IMR-90 (cell line): ENCODE data around the gene MCRIP2. TPM values are rescaled to one million over a fixed set of nuclear protein-coding genes. Genes with fewer than 3 reads are reported as not detected.

Experiments used
- ATAC-seq: fragments of 200-7000 bp; cut with Tn5 transposase; 2 replicates; pipeline ENCODE4 v1.9.1; 2020; ENCODE audit warnings: low read depth, mild to moderate bottlenecking, moderate library complexity
- BruUV-seq: library from RNA; stranded (reverse); fragments of 400-500 nt; replicated peaks from 2 replicates; lab custom pipeline; 2021; lab: Mats Ljungman, UMichigan
- CTCF ChIA-PET: fragments of 300-600 bp; formaldehyde crosslinking; extraction: SDS; loops from one replicate; lab custom pipeline; 2021; ENCODE audit warnings: antibody characterized with exemption; lab: Yijun Ruan, JAX
- POLR2A ChIA-PET: fragments of 300-600 bp; sonication (Branson Sonifier 250); formaldehyde crosslinking; loops from one replicate; lab custom pipeline; 2022; ENCODE audit warnings: antibody characterized with exemption; ENCODE audit not compliant: unreplicated experiment; lab: Charles Lee
- DNase-seq: peaks from one replicate; pipeline ENCODE4 v3.0.0; 2013
- H2AFZ ChIP-seq: replicated peaks from 2 replicates; pipeline ENCODE3; 2013; ENCODE audit warnings: low read length, mild to moderate bottlenecking; ENCODE audit not compliant: poor library complexity
- H2AK5ac ChIP-seq: 2 replicates; pipeline ENCODE4 v1.6.1; 2013; ENCODE audit warnings: low read depth, low read length, inconsistent platforms
- H2AK9ac ChIP-seq: replicated peaks from 2 replicates; pipeline ENCODE3; 2013; ENCODE audit warnings: mild to moderate bottlenecking, low read depth, low read length, moderate library complexity; ENCODE audit not compliant: poor library complexity
- H2BK120ac ChIP-seq: 2 replicates; pipeline ENCODE4 v1.6.1; 2013; ENCODE audit warnings: low read depth, low read length, inconsistent platforms
- H2BK15ac ChIP-seq: 3 replicates; pipeline ENCODE4 v1.6.1; 2013; ENCODE audit warnings: low read depth, low read length, inconsistent platforms
- H2BK20ac ChIP-seq: 2 replicates; pipeline ENCODE4 v1.6.1; 2013; ENCODE audit warnings: low read depth, mild to moderate bottlenecking, inconsistent platforms, low read length, moderate library complexity
- H2BK5ac ChIP-seq: 2 replicates; pipeline ENCODE4 v1.6.1; 2013; ENCODE audit warnings: mild to moderate bottlenecking, low read depth, low read length, inconsistent platforms; ENCODE audit not compliant: poor library complexity, severe bottlenecking
- H3K14ac ChIP-seq: replicated peaks from 2 replicates; pipeline ENCODE4 v1.6.1; 2013; ENCODE audit warnings: low read depth, low read length, inconsistent platforms
- H3K18ac ChIP-seq: 2 replicates; pipeline ENCODE4 v1.6.1; 2013; ENCODE audit warnings: low read depth, low read length, control low read depth
- H3K23ac ChIP-seq: 2 replicates; pipeline ENCODE4 v1.6.1; 2013; ENCODE audit warnings: low read depth, low read length, inconsistent platforms
- H3K27ac ChIP-seq: 2 replicates; pipeline ENCODE4 v1.5.1; 2013; ENCODE audit warnings: mild to moderate bottlenecking, control low read depth, low read length; ENCODE audit not compliant: insufficient read depth
- H3K27me3 ChIP-seq: 2 replicates; pipeline ENCODE4 v1.6.1; 2013; ENCODE audit warnings: low read length; ENCODE audit not compliant: control insufficient read depth, insufficient read depth
- H3K36me3 ChIP-seq: 2 replicates; pipeline ENCODE4 v1.6.1; 2013; ENCODE audit warnings: low read length, mixed read lengths; ENCODE audit not compliant: control insufficient read depth, insufficient read depth
- H3K4ac ChIP-seq: 2 replicates; pipeline ENCODE4 v1.6.1; 2013; ENCODE audit warnings: low read depth, low read length, inconsistent platforms
- H3K4me1 ChIP-seq: 2 replicates; pipeline ENCODE4 v1.6.1; 2013; ENCODE audit warnings: low read length, mixed read lengths; ENCODE audit not compliant: control insufficient read depth, insufficient read depth
- H3K4me2 ChIP-seq: 2 replicates; pipeline ENCODE4 v1.6.1; 2013; ENCODE audit warnings: low read depth, mild to moderate bottlenecking, control low read depth, low read length, moderate library complexity
- H3K4me3 ChIP-seq: 2 replicates; pipeline ENCODE4 v1.5.1; 2013; ENCODE audit warnings: low read depth, mild to moderate bottlenecking, control low read depth, low read length, moderate library complexity; ENCODE audit not compliant: insufficient read depth
- H3K56ac ChIP-seq: 2 replicates; pipeline ENCODE4 v1.6.1; 2013; ENCODE audit warnings: low read length, inconsistent platforms; ENCODE audit not compliant: insufficient read depth; ENCODE audit errors: extremely low read depth
- H3K79me1 ChIP-seq, 2 experiments: 2 replicates each; pipeline ENCODE4 v1.6.1; 2013; ENCODE audit warnings: low read length in 2 of 2, inconsistent platforms in 1 of 2, low read depth in 1 of 2
- H3K9ac ChIP-seq: 2 replicates; pipeline ENCODE4 v1.6.1; 2013; ENCODE audit warnings: low read depth, low read length, control low read depth
- H3K9me1 ChIP-seq: 2 replicates; pipeline ENCODE4 v1.6.1; 2013; ENCODE audit warnings: low read length, inconsistent platforms; ENCODE audit not compliant: insufficient read depth
- H3K9me3 ChIP-seq: 2 replicates; pipeline ENCODE4 v1.6.1; 2013; ENCODE audit warnings: low read length; ENCODE audit not compliant: control insufficient read depth, insufficient read depth
- H4K20me1 ChIP-seq: 2 replicates; pipeline ENCODE4 v1.6.1; 2013; ENCODE audit warnings: low read length, inconsistent platforms; ENCODE audit not compliant: insufficient read depth
- H4K5ac ChIP-seq: 2 replicates; pipeline ENCODE4 v1.6.1; 2013; ENCODE audit warnings: mild to moderate bottlenecking, low read depth, low read length, control low read depth
- H4K8ac ChIP-seq, 2 experiments: 2 replicates each; pipeline ENCODE4 v1.6.1; 2013; ENCODE audit warnings: low read depth in 2 of 2, low read length in 2 of 2, control low read depth in 1 of 2, inconsistent platforms in 1 of 2
- H4K91ac ChIP-seq: 2 replicates; pipeline ENCODE4 v1.6.1; 2013; ENCODE audit warnings: low read depth, low read length, inconsistent platforms; ENCODE audit not compliant: insufficient read depth
- BHLHE40 ChIP-seq: fragments of 150-350 bp; IDR thresholded peaks from 2 replicates; pipeline ENCODE4 v1.6.1; 2016; ENCODE audit warnings: mild to moderate bottlenecking, low read depth, low read length
- CHD1 ChIP-seq: IDR thresholded peaks from 2 replicates; pipeline ENCODE4 v1.6.1; 2012; ENCODE audit warnings: low read depth, low read length, improper control_type of control experiment
- FOS ChIP-seq: fragments of 150-350 bp; IDR thresholded peaks from 2 replicates; pipeline ENCODE4 v1.6.1; 2016; ENCODE audit warnings: low read depth, low read length
- MAFK ChIP-seq: IDR thresholded peaks from 2 replicates; pipeline ENCODE4 v1.6.1; 2012; ENCODE audit warnings: low read depth, low read length, improper control_type of control experiment
- MAZ ChIP-seq: IDR thresholded peaks from 2 replicates; pipeline ENCODE4 v1.6.1; 2012; ENCODE audit warnings: low read depth, mild to moderate bottlenecking, low read length, improper control_type of control experiment, moderate library complexity, borderline replicate concordance
- MXI1 ChIP-seq: IDR thresholded peaks from 2 replicates; pipeline ENCODE4 v1.6.1; 2012; ENCODE audit warnings: low read depth, mild to moderate bottlenecking, low read length, moderate library complexity, borderline replicate concordance
- NFE2L2 ChIP-seq: fragments of 150-350 bp; IDR thresholded peaks from 2 replicates; pipeline ENCODE4 v1.6.1; 2016; ENCODE audit warnings: low read depth, mild to moderate bottlenecking, low read length
- POLR2A ChIP-seq: IDR thresholded peaks from 2 replicates; pipeline ENCODE4 v1.6.1; 2012; ENCODE audit warnings: mild to moderate bottlenecking, low read depth, low read length
- RCOR1 ChIP-seq: IDR thresholded peaks from 2 replicates; pipeline ENCODE4 v1.6.1; 2012; ENCODE audit warnings: mild to moderate bottlenecking, low read length, improper control_type of control experiment; ENCODE audit not compliant: insufficient replicate concordance
- RFX5 ChIP-seq: IDR thresholded peaks from 2 replicates; pipeline ENCODE4 v1.8.0; 2012; ENCODE audit warnings: low read depth, mild to moderate bottlenecking, low read length, moderate library complexity
- SMC3 ChIP-seq: fragments of 150-350 bp; IDR thresholded peaks from 2 replicates; pipeline ENCODE4 v1.6.1; 2016; ENCODE audit warnings: low read depth, mild to moderate bottlenecking, antibody characterized with exemption, low read length, moderate library complexity
- WGBS, 2 experiments: methylation state at CpG; one replicate each; pipeline versions ENCODE4 v1.1.5 to v1.1.7; 2013; ENCODE audit warnings: missing lambda C conversion rate in 2 of 2; ENCODE audit not compliant: insufficient read length in 1 of 2; ENCODE audit errors: extremely low coverage in 2 of 2; 5-methylcytosine and 5-hydroxymethylcytosine counted together
- dilution Hi-C: fragments of 300-500 bp; cut with HindIII; formaldehyde crosslinking; loops from one replicate; pipeline ENCODE4 v1.14.3; 2018; ENCODE audit warnings: low sequenced_read_pairs; ENCODE audit not compliant: unreplicated experiment
- in situ Hi-C: fragments of 300-500 bp; cut with MboI; formaldehyde crosslinking; loops from 3 replicates; pipeline ENCODE4 v1.14.3; 2019; ENCODE audit warnings: low sequenced_read_pairs, inconsistent platforms, mixed read lengths
- intact Hi-C: fragments of 100-400 bp; cut with micrococcal nuclease; formaldehyde crosslinking; loops from 2 replicates; pipeline ENCODE4 v1.10.0; 2022
- polyA plus RNA-seq, 3 experiments: library from polyadenylated mRNA; depleted of rRNA; stranded (reverse); fragments of >200 nt; gene quantifications; 2 replicates each; pipeline ENCODE4 v1.2.3, GENCODE V29; 2012; ENCODE audit warnings: low replicate concordance in 1 of 3
- total RNA-seq: library from RNA; depleted of rRNA; stranded (reverse); fragments of >200 nt; gene quantifications from 2 replicates; pipeline ENCODE4 v1.2.3, GENCODE V29; 2012
- TF ChIP-seq, protein P1 (sequence below): fragments of 150-350 bp; IDR thresholded peaks from 2 replicates; pipeline ENCODE4 v1.6.1; 2017; ENCODE audit warnings: mild to moderate bottlenecking, antibody characterized with exemption, low read length, low read depth
- TF ChIP-seq, protein P2 (sequence below): conservative IDR thresholded peaks from 2 replicates; pipeline ENCODE4 v1.5.1; 2012; ENCODE audit warnings: mild to moderate bottlenecking, low read depth, low read length, improper control_type of control experiment
- TF ChIP-seq, protein P3 (sequence below): fragments of 150-350 bp; IDR thresholded peaks from 2 replicates; pipeline ENCODE4 v1.6.1; 2016; ENCODE audit warnings: low read depth, mild to moderate bottlenecking, low read length, moderate library complexity, borderline replicate concordance

The MCRIP2 gene
- total and polyA plus RNA-seq, 2 of the 4 experiments (the other 2 are of a cell fraction), result 6.3 to 19.6 TPM

GRCh38 chr16:684071-684794 is 42.6 kb downstream of the MCRIP2 start, which contains the start of gene JMJD8:
Gene JMJD8, minus strand, starts transcription at chr16:684334. Its CDS starts 15 bp downstream, at chr16:684319.
- Histone ChIP-seq H3K27me3 (no peaks in the 10 kb centered on the region), H3K14ac (no peak within 1 kb of the TSS), H3K4me1 (peaks cover 24% of the 10 kb centered on the region), H3K4me3 (peak within 1 kb of the TSS; percentile 81), H2AK5ac (peak within 1 kb of the TSS; percentile 87), H2BK120ac (no peak within 1 kb of the TSS), H3K23ac (no peak within 1 kb of the TSS), H3K9ac (peak within 1 kb of the TSS; percentile 72), H4K8ac (peak within 1 kb of the TSS; percentile 80 to 94), H3K9me3 (no peaks in the 10 kb centered on the region), H3K27ac (peak within 1 kb of the TSS; percentile 54), H3K4ac (peak within 1 kb of the TSS; percentile 63), H2BK15ac (no peak within 1 kb of the TSS), H4K91ac (peak within 1 kb of the TSS; percentile 62; the same call in 1 of the 2 replicates), H3K9me1 (peaks cover 12% of the 10 kb centered on the region), H3K4me2 (peak within 1 kb of the TSS; percentile 85), H4K5ac (peak within 1 kb of the TSS; percentile 32), H2BK20ac (no peak within 1 kb of the TSS), H3K18ac (no peak within 1 kb of the TSS), H3K79me1 (peaks cover 13 to 56% of the 10 kb centered on the region in 2 experiments), H2AFZ (peak within 1 kb of the TSS; percentile 87), H2AK9ac (peak within 1 kb of the TSS; percentile 93), H3K56ac (no peak within 1 kb of the TSS), H4K20me1 (peaks cover 34% of the 10 kb centered on the region), H2BK5ac (peak within 1 kb of the TSS; percentile 29), H3K36me3 (peaks cover 41% of the 10 kb centered on the region)
- in situ Hi-C loops (no loop called here), dilution Hi-C loops (no loop called here), intact Hi-C loops (no loop called here)
- WGBS, 2 experiments, result 6% methylated on average over 89 of the region's 91 CpGs; no CpG with 5 or more reads in 1 of the 2 experiments
- peak; percentile 92 for DNase-seq
- CTCF ChIA-PET, result no interaction called here
- no peak for TF ChIP-seq MAFK
- no peak for TF ChIP-seq SMC3
- no peak for TF ChIP-seq POLR2A
- TF ChIP-seq RFX5, result no peak
- no peak for TF ChIP-seq FOS
- TF ChIP-seq, protein P1, sequence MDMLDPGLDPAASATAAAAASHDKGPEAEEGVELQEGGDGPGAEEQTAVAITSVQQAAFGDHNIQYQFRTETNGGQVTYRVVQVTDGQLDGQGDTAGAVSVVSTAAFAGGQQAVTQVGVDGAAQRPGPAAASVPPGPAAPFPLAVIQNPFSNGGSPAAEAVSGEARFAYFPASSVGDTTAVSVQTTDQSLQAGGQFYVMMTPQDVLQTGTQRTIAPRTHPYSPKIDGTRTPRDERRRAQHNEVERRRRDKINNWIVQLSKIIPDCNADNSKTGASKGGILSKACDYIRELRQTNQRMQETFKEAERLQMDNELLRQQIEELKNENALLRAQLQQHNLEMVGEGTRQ, result peak; percentile 61
- TF ChIP-seq CHD1, result no peak
- TF ChIP-seq, protein P2, sequence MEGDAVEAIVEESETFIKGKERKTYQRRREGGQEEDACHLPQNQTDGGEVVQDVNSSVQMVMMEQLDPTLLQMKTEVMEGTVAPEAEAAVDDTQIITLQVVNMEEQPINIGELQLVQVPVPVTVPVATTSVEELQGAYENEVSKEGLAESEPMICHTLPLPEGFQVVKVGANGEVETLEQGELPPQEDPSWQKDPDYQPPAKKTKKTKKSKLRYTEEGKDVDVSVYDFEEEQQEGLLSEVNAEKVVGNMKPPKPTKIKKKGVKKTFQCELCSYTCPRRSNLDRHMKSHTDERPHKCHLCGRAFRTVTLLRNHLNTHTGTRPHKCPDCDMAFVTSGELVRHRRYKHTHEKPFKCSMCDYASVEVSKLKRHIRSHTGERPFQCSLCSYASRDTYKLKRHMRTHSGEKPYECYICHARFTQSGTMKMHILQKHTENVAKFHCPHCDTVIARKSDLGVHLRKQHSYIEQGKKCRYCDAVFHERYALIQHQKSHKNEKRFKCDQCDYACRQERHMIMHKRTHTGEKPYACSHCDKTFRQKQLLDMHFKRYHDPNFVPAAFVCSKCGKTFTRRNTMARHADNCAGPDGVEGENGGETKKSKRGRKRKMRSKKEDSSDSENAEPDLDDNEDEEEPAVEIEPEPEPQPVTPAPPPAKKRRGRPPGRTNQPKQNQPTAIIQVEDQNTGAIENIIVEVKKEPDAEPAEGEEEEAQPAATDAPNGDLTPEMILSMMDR, result no peak
- TF ChIP-seq NFE2L2, result no peak
- no peak for TF ChIP-seq RCOR1
- peak; percentile 88; the same call in 1 of the 2 replicates for TF ChIP-seq MXI1
- TF ChIP-seq, protein P3, sequence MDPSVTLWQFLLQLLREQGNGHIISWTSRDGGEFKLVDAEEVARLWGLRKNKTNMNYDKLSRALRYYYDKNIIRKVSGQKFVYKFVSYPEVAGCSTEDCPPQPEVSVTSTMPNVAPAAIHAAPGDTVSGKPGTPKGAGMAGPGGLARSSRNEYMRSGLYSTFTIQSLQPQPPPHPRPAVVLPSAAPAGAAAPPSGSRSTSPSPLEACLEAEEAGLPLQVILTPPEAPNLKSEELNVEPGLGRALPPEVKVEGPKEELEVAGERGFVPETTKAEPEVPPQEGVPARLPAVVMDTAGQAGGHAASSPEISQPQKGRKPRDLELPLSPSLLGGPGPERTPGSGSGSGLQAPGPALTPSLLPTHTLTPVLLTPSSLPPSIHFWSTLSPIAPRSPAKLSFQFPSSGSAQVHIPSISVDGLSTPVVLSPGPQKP, result no peak
- peak; percentile 42; the same call in 1 of the 2 replicates for TF ChIP-seq BHLHE40
- TF ChIP-seq MAZ, result peak; percentile 14; the same call in 1 of the 2 replicates
- ATAC-seq, result peak; percentile 42
- POLR2A ChIA-PET, result no interaction called here
- BruUV-seq, result no TSS peak
